K562 (cell line): ENCODE data around the gene HLA-DPA1. TPM values are rescaled to one million over a fixed set of nuclear protein-coding genes. Genes with fewer than 3 reads are reported as not detected.

Experiments used
- ATAC-seq: fragments of 200-7000 bp; cut with Tn5 transposase; 3 replicates; pipeline ENCODE4 v1.9.1; 2020; ENCODE audit warnings: moderate library complexity
- BruUV-seq: library from RNA; stranded (reverse); fragments of 400-500 nt; replicated peaks from 2 replicates; lab custom pipeline; 2021; lab: Mats Ljungman, UMichigan
- CTCF ChIA-PET: fragments of 300-600 bp; formaldehyde crosslinking; extraction: SDS; loops from one replicate; lab custom pipeline; 2021; ENCODE audit warnings: low intra/inter-chr PET ratio; lab: Yijun Ruan, JAX
- POLR2A ChIA-PET: fragments of 300-600, 350-650 bp; sonication (Branson Sonifier 250); formaldehyde crosslinking; extraction: SDS; loops from one replicate; lab custom pipeline; 2021; ENCODE audit warnings: antibody characterized with exemption, inconsistent platforms; lab: Yijun Ruan, JAX
- DNase-seq, 4 experiments: peaks; one replicate each; pipeline versions ENCODE4 v3.0.0 to v3.0.0-alpha.2; 2011 to 2018; ENCODE audit warnings: low spot score in 3 of 4, mixed read lengths in 3 of 4; ENCODE audit errors: extremely low read depth in 1 of 4
- FAIRE-seq: peaks from 2 replicates; lab custom pipeline; 2011; peaks lifted over from hg19 to GRCh38; lab: Jason Lieb, UNC
- H2AFZ ChIP-seq: 2 replicates; pipeline ENCODE4 v1.6.0; 2011; ENCODE audit warnings: low read depth, low read length, control low read depth, inconsistent platforms
- H3K27ac ChIP-seq: fragments of 200-600 bp; 3 replicates; pipeline ENCODE4 v1.8.0; 2011; ENCODE audit warnings: low read depth, mild to moderate bottlenecking, control low read depth, inconsistent platforms, low read length, moderate library complexity, mixed read lengths; ENCODE audit errors: extremely low read depth
- H3K27me3 ChIP-seq, 2 experiments: fragments of 300-600 bp in 1 of 2; 2 replicates in 1 of 2; 3 replicates in 1 of 2; pipeline versions ENCODE4 v1.6.0 to v1.8.0; 2011; ENCODE audit warnings: inconsistent platforms in 2 of 2, low read length in 2 of 2, mild to moderate bottlenecking in 1 of 2, mixed read lengths in 1 of 2, moderate library complexity in 1 of 2; ENCODE audit not compliant: control insufficient read depth in 2 of 2, insufficient read depth in 2 of 2
- H3K36me3 ChIP-seq: fragments of 300-600 bp; 3 replicates; pipeline ENCODE4 v1.8.0; 2011; ENCODE audit warnings: mild to moderate bottlenecking, low read length, inconsistent platforms; ENCODE audit not compliant: control insufficient read depth, insufficient read depth
- H3K4me1 ChIP-seq, 2 experiments: fragments of 200-600 bp in 1 of 2; replicated peaks in 1 of 2; 2 replicates in 1 of 2; 3 replicates in 1 of 2; pipeline versions ENCODE4 v1.5.1 to v1.8.0; 2011; ENCODE audit warnings: inconsistent platforms in 2 of 2, low read length in 2 of 2, mild to moderate bottlenecking in 1 of 2, mixed read lengths in 1 of 2, moderate library complexity in 1 of 2; ENCODE audit not compliant: control insufficient read depth in 2 of 2, insufficient read depth in 2 of 2
- H3K4me2 ChIP-seq: 2 replicates; pipeline ENCODE4 v1.6.1; 2011; ENCODE audit warnings: low read length, control low read depth, inconsistent platforms, mixed read lengths; ENCODE audit not compliant: insufficient read depth
- H3K4me3 ChIP-seq: fragments of 200-600 bp; sonication (generic), shearing (Covaris generic); 2 replicates; pipeline ENCODE4 v1.5.1; 2016; ENCODE audit warnings: control low read depth, inconsistent platforms
- H3K79me2 ChIP-seq: fragments of 200-600 bp; 3 replicates; pipeline ENCODE4 v1.8.0; 2011; ENCODE audit warnings: low read length, inconsistent platforms; ENCODE audit not compliant: control insufficient read depth, insufficient read depth
- H3K9ac ChIP-seq, 2 experiments: 2 replicates each; pipeline versions ENCODE4 v1.6.0 to v1.6.1; 2011; ENCODE audit warnings: low read depth in 2 of 2, low read length in 2 of 2, control low read depth in 1 of 2, inconsistent platforms in 1 of 2, mild to moderate bottlenecking in 1 of 2, mixed read lengths in 1 of 2; ENCODE audit not compliant: insufficient read depth in 1 of 2
- H3K9me1 ChIP-seq: one replicate; pipeline ENCODE4 v1.6.0; 2011; ENCODE audit warnings: inconsistent platforms, mild to moderate bottlenecking, low read length, moderate library complexity; ENCODE audit not compliant: control insufficient read depth, insufficient read depth
- H3K9me3 ChIP-seq: replicated peaks from 2 replicates; pipeline ENCODE4 v1.5.1; 2011; ENCODE audit warnings: low read depth, low read length, inconsistent platforms; ENCODE audit not compliant: control insufficient read depth, insufficient read depth
- H4K20me1 ChIP-seq: replicated peaks from 2 replicates; pipeline ENCODE4 v1.6.1; 2011; ENCODE audit warnings: low read length, inconsistent platforms, mixed read lengths; ENCODE audit not compliant: control insufficient read depth, insufficient read depth
- ARID1B ChIP-seq: fragments of 450-650 bp; IDR thresholded peaks from 2 replicates; pipeline ENCODE4 v1.6.1; 2016; ENCODE audit warnings: antibody characterized with exemption, mild to moderate bottlenecking, inconsistent platforms
- GTF2A2 ChIP-seq: IDR thresholded peaks from 2 replicates; pipeline ENCODE4 v1.6.1; 2016; ENCODE audit warnings: mild to moderate bottlenecking, missing genetic modification characterization, missing compliant biosample characterization
- HMG20A ChIP-seq: fragments of 450-650 bp; formaldehyde crosslinking; conservative IDR thresholded peaks from 2 replicates; pipeline ENCODE4 v1.4.0; 2020; ENCODE audit warnings: mild to moderate bottlenecking, mixed read lengths
- HNRNPL ChIP-seq: fragments of 200-400 bp; formaldehyde crosslinking; IDR thresholded peaks from 2 replicates; pipeline ENCODE4 v1.6.1; 2017; ENCODE audit warnings: low read depth, mild to moderate bottlenecking, low read length
- KAT8 ChIP-seq: fragments of 450-650 bp; IDR thresholded peaks from 2 replicates; pipeline ENCODE4 v1.6.1; 2016; ENCODE audit warnings: low read depth, mild to moderate bottlenecking
- MCM7 ChIP-seq, 2 experiments: fragments of 450-650 bp; IDR thresholded peaks; 2 replicates each; pipeline ENCODE4 v1.6.1; 2016 to 2018
- NFIX ChIP-seq: fragments of 250-450 bp; sonication (Bioruptor Pico); IDR thresholded peaks from 2 replicates; pipeline ENCODE4 v1.4.0; 2020; ENCODE audit warnings: low read depth, mild to moderate bottlenecking, moderate library complexity
- NFXL1 ChIP-seq: fragments of 450-650 bp; formaldehyde crosslinking; IDR thresholded peaks from 2 replicates; pipeline ENCODE4 v1.4.0; 2021; ENCODE audit warnings: mild to moderate bottlenecking
- NR2F6 ChIP-seq: fragments of 450-650 bp; formaldehyde crosslinking; IDR thresholded peaks from 2 replicates; pipeline ENCODE4 v1.4.0; 2020; ENCODE audit warnings: mild to moderate bottlenecking
- NUFIP1 ChIP-seq: fragments of 450-650 bp; IDR thresholded peaks from 2 replicates; pipeline ENCODE4 v1.6.1; 2018; ENCODE audit not compliant: partially characterized antibody
- PHF8 ChIP-seq: fragments of 200-600 bp; sonication (generic); IDR thresholded peaks from 2 replicates; pipeline ENCODE4 v1.6.1; 2012; ENCODE audit warnings: mixed run types, mild to moderate bottlenecking, inconsistent platforms, low read length, moderate library complexity, borderline replicate concordance
- RBM34 ChIP-seq: fragments of 200-400 bp; formaldehyde crosslinking; IDR thresholded peaks from 2 replicates; pipeline ENCODE4 v1.6.1; 2018; ENCODE audit warnings: low read length, borderline replicate concordance; ENCODE audit not compliant: insufficient read depth
- SP2 ChIP-seq: IDR thresholded peaks from 2 replicates; pipeline ENCODE4 v1.6.1; 2011; ENCODE audit warnings: mild to moderate bottlenecking, low read depth, low read length, moderate library complexity; ENCODE audit not compliant: poor library complexity, severe bottlenecking; ENCODE audit errors: extremely low read depth
- SREBF1 ChIP-seq: fragments of 150-350 bp; IDR thresholded peaks from 2 replicates; pipeline ENCODE4 v1.6.1; 2014; ENCODE audit warnings: antibody characterized with exemption, low read depth, low read length, borderline replicate concordance
- TCF7 ChIP-seq: sonication (generic); IDR thresholded peaks from 2 replicates; pipeline ENCODE4 v1.6.1; 2016; ENCODE audit warnings: antibody characterized with exemption, borderline replicate concordance
- ZEB2 ChIP-seq: fragments of 450-650 bp; IDR thresholded peaks from 2 replicates; pipeline ENCODE4 v1.6.1; 2016
- ZNF175 ChIP-seq: fragments of 200-800 bp; sonication (Bioruptor generic); IDR thresholded peaks from 2 replicates; pipeline ENCODE4 v1.6.1; 2016; ENCODE audit warnings: low read depth, mild to moderate bottlenecking, missing genetic modification characterization, missing compliant biosample characterization
- ZNF282 ChIP-seq: sonication (generic); formaldehyde crosslinking; IDR thresholded peaks from 2 replicates; pipeline ENCODE4 v1.8.1; 2023; ENCODE audit warnings: missing genetic modification reagents
- ZNF431 ChIP-seq: sonication (generic); formaldehyde crosslinking; IDR thresholded peaks from 2 replicates; pipeline ENCODE4 v1.8.0; 2022; ENCODE audit warnings: mild to moderate bottlenecking, missing genetic modification reagents
- WGBS: fragments of 100-300 bp; shearing (Covaris generic); methylation state at CpG from one replicate; pipeline ENCODE4 v1.1.6; 2016; ENCODE audit warnings: low coverage, mixed read lengths; ENCODE audit not compliant: insufficient coverage; ENCODE audit errors: missing lambda C conversion rate; 5-methylcytosine and 5-hydroxymethylcytosine counted together
- in situ Hi-C: fragments of 300-500 bp; cut with MboI; formaldehyde crosslinking; loops from 4 replicates; pipeline ENCODE4 v1.15.0; 2018; ENCODE audit warnings: inconsistent platforms, mixed read lengths
- intact Hi-C: fragments of 100-400 bp; cut with micrococcal nuclease; formaldehyde crosslinking; loops from 2 replicates; pipeline ENCODE4 v1.14.2; 2022
- polyA plus RNA-seq, 8 experiments: library from polyadenylated mRNA; depleted of rRNA in 4 of 8; stranded (reverse) in 5 of 8; unstranded in 3 of 8; fragments of >200 nt; fragmentation: Nextera tagmentation in 2 of 8; fragmentation: Illumina TruSeq in 1 of 8; extraction: Ambion mirVana in 2 of 8; extraction: Trizol in 1 of 8; gene quantifications; 2 replicates each; pipeline versions ENCODE4 v1.2.1 to v1.2.3, GENCODE V29; 2011 to 2014; ENCODE audit warnings: inconsistent platforms in 1 of 8, missing spikeins in 1 of 8
- total RNA-seq, 7 experiments: library from RNA; depleted of rRNA in 6 of 7; stranded (reverse); fragments of >200 nt in 6 of 7; fragmentation: Illumina TruSeq in 2 of 7; extraction: Trizol in 2 of 7; gene quantifications; 2 replicates each; pipeline versions ENCODE4 v1.2.1 to v1.2.3, GENCODE V29; 2011 to 2021; ENCODE audit warnings: low replicate concordance in 1 of 7
- TF ChIP-seq, protein P1 (sequence below): fragments of 150-350 bp; conservative IDR thresholded peaks from 2 replicates; pipeline ENCODE4 v1.6.1; 2014; ENCODE audit warnings: low read length

Gene HLA-DPA1
- total and polyA plus RNA-seq, 9 of the 15 experiments (the other 6 are each of a cell fraction or from before 2014, with no cell fraction given) = 0.23 to 0.93 (median 0.55) TPM

DNA sequence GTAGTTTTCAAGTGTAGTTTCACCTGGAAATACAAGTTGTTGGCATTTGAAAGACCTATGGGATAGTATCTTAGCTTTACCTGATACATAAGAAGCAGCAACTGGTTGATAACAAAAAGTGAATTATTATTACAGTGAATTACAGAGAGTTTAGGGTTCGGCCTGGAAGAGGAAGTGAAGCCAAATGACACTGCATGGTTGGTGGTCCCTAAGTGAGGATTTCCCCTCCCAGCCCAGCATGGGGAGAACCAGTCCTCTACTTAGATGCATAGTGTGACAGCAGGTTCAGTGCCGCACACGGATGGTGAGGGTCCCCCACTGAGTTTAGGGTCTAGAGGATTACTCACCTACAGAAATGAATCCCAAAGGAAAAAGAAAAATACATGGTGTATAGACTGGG is 20.4 kb upstream of the HLA-DPA1 start:
- Histone ChIP-seq H3K4me2 (no peak overlapping the region), H3K4me3 (no peak overlapping the region), H4K20me1 (no peaks in the 10 kb centered on the region), H3K79me2 (no peaks in the 10 kb centered on the region), H3K9me1 (no peaks in the 10 kb centered on the region), H3K27me3 (peaks cover 0 to 33% of the 10 kb centered on the region in 2 experiments; a peak in 2 of 5 replicates), H3K27ac (no peak overlapping the region), H3K36me3 (no peaks in the 10 kb centered on the region), H3K9ac (no peak overlapping the region), H2AFZ (no peak overlapping the region), H3K4me1 (no peaks in the 10 kb centered on the region), H3K9me3 (no peaks in the 10 kb centered on the region; the same call in 1 of the 2 replicates)
- ChIA-PET POLR2A (no interaction called here), CTCF (interaction anchor here (4.1 kb wide), 1 partner anchor 78 kb away, joined by 19 read pairs; no protein-coding TSS in a partner anchor)
- BruUV-seq = no TSS peak
- intact Hi-C loops = loop anchor here (10.0 kb wide), 1 partner anchor 209 kb away; no protein-coding TSS in a partner anchor
- in situ Hi-C loops = no loop called here
- WGBS = 0% methylated on average over 3 of the region's 3 CpGs
- ATAC-seq = no peak
- TF ChIP-seq PHF8 (no peak), SP2 (no peak), ZNF282 (CRISPR knock-in tag) (no peak), ZNF175 (CRISPR knock-in tag) (no peak), ZNF431 (no peak), NFXL1 (CRISPR knock-in tag) (no peak), ARID1B (no peak), GTF2A2 (no peak), ZEB2 (no peak), NR2F6 (CRISPR knock-in tag) (no peak), HMG20A (no peak), KAT8 (no peak), TCF7 (no peak), NUFIP1 (no peak), NFIX (CRISPR knock-in tag) (no peak), SREBF1 (no peak), MCM7 (IDR thresholded peaks at IDR 0.05) (no peak), RBM34 (no peak), HNRNPL (no peak)
- TF ChIP-seq, protein P1, sequence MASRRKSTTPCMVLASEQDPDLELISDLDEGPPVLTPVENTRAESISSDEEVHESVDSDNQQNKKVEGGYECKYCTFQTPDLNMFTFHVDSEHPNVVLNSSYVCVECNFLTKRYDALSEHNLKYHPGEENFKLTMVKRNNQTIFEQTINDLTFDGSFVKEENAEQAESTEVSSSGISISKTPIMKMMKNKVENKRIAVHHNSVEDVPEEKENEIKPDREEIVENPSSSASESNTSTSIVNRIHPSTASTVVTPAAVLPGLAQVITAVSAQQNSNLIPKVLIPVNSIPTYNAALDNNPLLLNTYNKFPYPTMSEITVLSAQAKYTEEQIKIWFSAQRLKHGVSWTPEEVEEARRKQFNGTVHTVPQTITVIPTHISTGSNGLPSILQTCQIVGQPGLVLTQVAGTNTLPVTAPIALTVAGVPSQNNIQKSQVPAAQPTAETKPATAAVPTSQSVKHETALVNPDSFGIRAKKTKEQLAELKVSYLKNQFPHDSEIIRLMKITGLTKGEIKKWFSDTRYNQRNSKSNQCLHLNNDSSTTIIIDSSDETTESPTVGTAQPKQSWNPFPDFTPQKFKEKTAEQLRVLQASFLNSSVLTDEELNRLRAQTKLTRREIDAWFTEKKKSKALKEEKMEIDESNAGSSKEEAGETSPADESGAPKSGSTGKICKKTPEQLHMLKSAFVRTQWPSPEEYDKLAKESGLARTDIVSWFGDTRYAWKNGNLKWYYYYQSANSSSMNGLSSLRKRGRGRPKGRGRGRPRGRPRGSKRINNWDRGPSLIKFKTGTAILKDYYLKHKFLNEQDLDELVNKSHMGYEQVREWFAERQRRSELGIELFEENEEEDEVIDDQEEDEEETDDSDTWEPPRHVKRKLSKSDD = no peak
- no peak for FAIRE-seq
- no peak for DNase-seq
